GM18951 (cell line): ENCODE measurements around the gene MGAT1.
"Not testable (repeated sequence)": the region's sequence is repeated elsewhere in the genome, so short reads cannot be mapped to it uniquely, and the experiment has no call there.

Experiments used
- POLR2A ChIP-seq: IDR thresholded peaks from 4 replicates; pipeline ENCODE4 v1.6.1; 2011; ENCODE audit warnings: mild to moderate bottlenecking; ENCODE audit not compliant: insufficient read length, insufficient read depth; ENCODE audit errors: extremely low read depth
- in situ Hi-C: fragments of 300-500 bp; cut with MboI; formaldehyde crosslinking; loops from one replicate; pipeline ENCODE4 v1.12.0; 2022; ENCODE audit warnings: low sequenced_read_pairs, mixed read lengths, inconsistent platforms; ENCODE audit not compliant: unreplicated experiment

Gene MGAT1

DNA sequence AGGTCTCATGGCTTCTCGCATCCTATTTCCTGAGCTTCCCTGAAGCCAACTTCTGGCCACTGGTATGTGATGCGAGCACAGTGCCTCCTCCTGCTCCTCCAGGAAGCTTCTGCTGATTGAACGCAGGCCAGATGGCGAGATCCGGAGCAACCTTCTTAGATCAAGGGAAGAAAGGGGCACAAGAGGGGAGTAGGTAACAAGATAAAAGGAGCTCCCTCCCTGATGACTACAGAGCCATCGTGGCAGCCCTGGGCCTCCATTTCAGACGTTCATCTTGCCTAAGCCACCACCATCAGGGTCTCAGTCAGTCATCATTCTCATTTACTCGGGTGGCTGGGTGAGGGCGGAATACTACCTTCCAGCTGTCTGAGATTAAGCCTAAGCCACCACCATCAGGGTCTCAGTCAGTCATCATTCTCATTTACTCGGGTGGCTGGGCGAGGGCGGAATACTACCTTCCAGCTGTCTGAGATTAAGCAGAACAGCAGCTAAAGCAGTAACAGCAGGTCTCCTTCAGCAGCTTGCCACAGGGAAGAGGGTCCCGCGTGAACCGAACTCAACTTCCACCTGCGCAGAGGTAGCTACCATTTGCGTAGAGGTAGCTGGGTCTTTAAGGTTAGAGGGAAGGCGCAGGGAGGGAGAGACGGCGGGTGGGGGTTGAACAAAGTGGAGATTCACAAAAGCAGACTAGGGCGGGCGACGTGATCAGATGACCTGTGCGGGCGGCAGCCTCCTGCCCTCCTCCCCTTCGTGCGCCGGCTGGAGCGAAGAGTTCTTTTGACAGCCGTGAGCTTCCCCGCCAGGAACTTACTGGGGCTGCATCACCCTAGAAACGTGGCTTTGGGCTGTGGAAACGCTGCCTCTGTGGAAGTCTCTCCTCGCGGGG lies 27.9 kb upstream of the MGAT1 start:
- TF ChIP-seq POLR2A: no peak
- in situ Hi-C loops: no loop called here

DNA sequence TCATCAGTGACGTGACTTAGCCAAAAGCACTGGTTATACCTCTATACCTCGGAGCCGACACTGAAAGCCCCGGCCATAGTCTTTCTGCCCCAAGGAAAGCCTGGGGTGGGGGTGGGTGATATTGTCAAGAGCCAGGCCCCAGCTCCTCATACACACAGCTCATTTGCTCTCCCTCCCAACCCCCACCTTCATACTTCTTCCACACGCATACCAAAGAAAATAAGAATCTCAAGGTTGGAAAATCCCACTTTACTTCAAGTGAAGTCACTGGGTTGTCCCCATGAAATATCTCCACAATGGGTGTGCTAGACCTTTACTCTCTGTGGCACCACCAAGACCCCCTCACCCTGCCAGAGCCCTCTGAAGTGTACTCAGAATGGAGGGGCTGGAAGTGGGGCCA lies 27.1 kb upstream of the MGAT1 start:
- in situ Hi-C loops: no loop called here
- no peak for TF ChIP-seq POLR2A

DNA sequence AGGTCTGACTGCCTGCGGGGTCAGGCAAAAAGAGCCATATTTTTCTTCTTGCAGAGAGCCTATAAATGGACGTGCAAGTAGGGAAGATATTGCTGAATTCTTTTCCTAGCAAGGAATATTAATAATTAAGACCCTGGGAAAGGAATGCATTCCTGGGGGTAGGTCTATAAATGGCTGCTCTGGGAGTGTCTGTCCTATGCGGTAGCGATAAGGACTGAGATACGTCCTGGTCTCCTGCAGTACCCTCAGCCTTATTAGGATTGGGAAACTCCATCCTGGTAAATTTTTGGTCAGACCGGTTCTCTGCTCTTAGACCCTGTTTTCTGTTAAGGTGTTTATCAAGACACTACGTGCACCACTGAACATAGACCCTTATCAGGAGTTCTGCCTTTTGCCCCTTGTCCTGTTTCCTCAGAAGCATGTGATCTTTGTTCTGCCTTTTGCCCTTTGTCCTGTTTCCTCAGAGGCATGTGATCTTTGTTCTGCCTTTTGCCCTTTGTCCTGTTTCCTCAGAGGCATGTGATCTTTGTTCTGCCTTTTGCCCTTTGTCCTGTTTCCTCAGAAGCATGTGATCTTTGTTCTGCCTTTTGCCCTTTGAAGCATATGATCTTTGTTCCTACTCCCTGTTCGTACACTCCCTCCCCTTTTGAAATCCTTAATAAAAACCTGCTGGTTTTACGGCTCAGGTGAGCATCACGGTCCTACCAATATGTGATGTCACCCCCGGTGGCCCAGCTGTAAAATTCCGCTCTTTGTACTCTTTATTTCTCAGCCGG lies 26.3 kb upstream of the MGAT1 start:
- in situ Hi-C loops: not testable (repeated sequence)

DNA sequence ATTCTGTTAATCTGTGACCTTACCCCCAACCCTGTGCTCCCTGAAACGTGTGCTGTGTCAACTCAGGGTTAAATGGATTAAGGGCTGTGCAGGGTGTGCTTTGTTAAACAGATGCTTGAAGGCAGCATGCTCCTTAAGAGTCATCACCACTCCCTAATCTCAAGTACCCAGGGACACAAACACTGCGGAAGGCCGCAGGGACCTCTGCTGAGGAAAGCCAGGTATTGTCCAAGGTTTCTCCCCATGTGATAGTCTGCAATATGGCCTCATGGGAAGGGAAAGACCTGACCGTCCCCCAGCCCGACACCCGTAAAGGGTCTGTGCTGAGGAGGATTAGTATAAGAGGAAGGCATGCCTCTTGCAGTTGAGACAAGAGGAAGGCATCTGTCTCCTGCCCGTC lies 24.8 kb upstream of the MGAT1 start:
- in situ Hi-C loops: not testable (repeated sequence)

- in situ Hi-C loops: no loop called here
- no peak for TF ChIP-seq POLR2A
Measured at GRCh38 chr5:180825768-180826525, 23.3 kb upstream of the MGAT1 start.

GRCh38 chr5:180824630-180825476 lies 22.2 kb upstream of the MGAT1 start:
- in situ Hi-C loops: no loop called here
- TF ChIP-seq POLR2A: no peak

- TF ChIP-seq POLR2A: no peak
- in situ Hi-C loops: no loop called here
Measured at GRCh38 chr5:180823940-180824629, 21.5 kb upstream of the MGAT1 start.

GRCh38 chr5:180823346-180823745 lies 20.7 kb upstream of the MGAT1 start:
- in situ Hi-C loops: no loop called here
- TF ChIP-seq POLR2A: no peak

GRCh38 chr5:180821538-180821937 lies 18.9 kb upstream of the MGAT1 start:
- no peak for TF ChIP-seq POLR2A
- in situ Hi-C loops: no loop called here

GRCh38 chr5:180820788-180821321 lies 18.2 kb upstream of the MGAT1 start:
- in situ Hi-C loops: no loop called here

GRCh38 chr5:180818677-180819341 lies 16.2 kb upstream of the MGAT1 start:
- in situ Hi-C loops: no loop called here

More at GRCh38 chr5:180820788-180821321, 18.2 kb upstream of the MGAT1 start:
- no peak for TF ChIP-seq POLR2A

More at GRCh38 chr5:180818677-180819341, 16.2 kb upstream of the MGAT1 start:
- no peak for TF ChIP-seq POLR2A
